BE2C (cell line): ENCODE measurements around the gene BST1.

Experiments used
- DNase-seq: peaks from one replicate; pipeline ENCODE4 v3.0.0-alpha.2; 2020
- H3K27me3 ChIP-seq: fragments of 250-450 bp; sonication (Bioruptor Pico); 2 replicates; pipeline ENCODE4 v1.5.1; 2020; ENCODE audit warnings: mild to moderate bottlenecking
- H3K36me3 ChIP-seq: fragments of 250-450 bp; sonication (Bioruptor Pico); 2 replicates; pipeline ENCODE4 v1.5.1; 2020; ENCODE audit warnings: mild to moderate bottlenecking
- H3K4me1 ChIP-seq: fragments of 250-450 bp; sonication (Bioruptor Pico); 2 replicates; pipeline ENCODE4 v1.5.1; 2020
- H3K4me3 ChIP-seq: 2 replicates; pipeline ENCODE4 v1.5.1; 2011; ENCODE audit warnings: low read depth, low read length
- H3K9me3 ChIP-seq: fragments of 250-450 bp; sonication (Bioruptor Pico); 2 replicates; pipeline ENCODE4 v1.5.1; 2020
- CTCF ChIP-seq: IDR thresholded peaks from 2 replicates; pipeline ENCODE4 v1.5.1; 2012; ENCODE audit warnings: mild to moderate bottlenecking, low read depth, low read length

BST1 gene

GRCh38 chr4:15681372-15682241, 21.3 kb upstream of the BST1 start, which contains the start of gene FAM200B:
Gene FAM200B, plus strand, starts transcription at chr4:15681827. Its CDS starts 5,151 bp downstream, at chr4:15686978.
- peaks cover 2% of the 10 kb centered on the region; the same call in 1 of the 2 replicates for H3K4me1 ChIP-seq
- peak within 1 kb of the TSS; percentile 95 for H3K4me3 ChIP-seq
- no peak for TF ChIP-seq CTCF
- H3K36me3 ChIP-seq, result peaks cover 4% of the 10 kb centered on the region; the same call in 1 of the 2 replicates
- DNase-seq, result peak; percentile 100
- no peaks in the 10 kb centered on the region for H3K27me3 ChIP-seq
- no peaks in the 10 kb centered on the region for H3K9me3 ChIP-seq

GRCh38 chr4:15682242-15683142, 20.4 kb upstream of the BST1 start:
- Histone ChIP-seq H3K36me3 (peaks cover 5% of the 10 kb centered on the region; the same call in 1 of the 2 replicates), H3K27me3 (no peaks in the 10 kb centered on the region), H3K4me3 (peak overlapping the region; percentile 95), H3K9me3 (no peaks in the 10 kb centered on the region), H3K4me1 (peaks cover 2% of the 10 kb centered on the region; the same call in 1 of the 2 replicates)
- no peak for DNase-seq
- no peak for TF ChIP-seq CTCF

- H3K4me3 ChIP-seq, result peak overlapping the region; percentile 95
- peaks cover 5% of the 10 kb centered on the region; the same call in 1 of the 2 replicates for H3K36me3 ChIP-seq
- H3K9me3 ChIP-seq, result no peaks in the 10 kb centered on the region
- no peak for DNase-seq
- no peaks in the 10 kb centered on the region for H3K27me3 ChIP-seq
- H3K4me1 ChIP-seq, result peaks cover 2% of the 10 kb centered on the region; the same call in 1 of the 2 replicates
- TF ChIP-seq CTCF, result no peak
Measured at GRCh38 chr4:15683143-15683495, 19.7 kb upstream of the BST1 start.

- peaks cover 2% of the 10 kb centered on the region; the same call in 1 of the 2 replicates for H3K4me1 ChIP-seq
- TF ChIP-seq CTCF, result no peak
- no peaks in the 10 kb centered on the region for H3K9me3 ChIP-seq
- H3K4me3 ChIP-seq, result no peak overlapping the region
- peaks cover 5% of the 10 kb centered on the region; the same call in 1 of the 2 replicates for H3K36me3 ChIP-seq
- DNase-seq, result no peak
- no peaks in the 10 kb centered on the region for H3K27me3 ChIP-seq
Measured at GRCh38 chr4:15684498-15684897, 18.4 kb upstream of the BST1 start.

GRCh38 chr4:15688051-15688450, 14.8 kb upstream of the BST1 start:
- Histone ChIP-seq H3K9me3 (no peaks in the 10 kb centered on the region), H3K4me1 (no peaks in the 10 kb centered on the region; the same call in none of the 2 replicates), H3K36me3 (peaks cover 5% of the 10 kb centered on the region; the same call in 1 of the 2 replicates), H3K4me3 (no peak overlapping the region), H3K27me3 (no peaks in the 10 kb centered on the region)
- TF ChIP-seq CTCF, result no peak
- no peak for DNase-seq
